WTC11 (cell line): ENCODE measurements around the gene SMIM1. TPM values are rescaled to one million over a fixed set of nuclear protein-coding genes. Genes with fewer than 3 reads are reported as not detected.

ENCODE experiments used
- ATAC-seq: fragments of 200-7000 bp; cut with Tn5 transposase; 2 replicates; pipeline ENCODE4 v1.10.0; 2021; ENCODE audit warnings: mild to moderate bottlenecking, moderate library complexity
- CTCF ChIA-PET: fragments of 300-600 bp; sonication (Branson Sonifier 250); formaldehyde crosslinking; loops from one replicate; lab custom pipeline; 2021; ENCODE audit warnings: antibody characterized with exemption; lab: Charles Lee
- POLR2A ChIA-PET: fragments of 350-600 bp; sonication (Branson Sonifier 250); formaldehyde crosslinking; loops from one replicate; lab custom pipeline; 2021; ENCODE audit warnings: antibody characterized with exemption; lab: Charles Lee
- DNase-seq: peaks from one replicate; pipeline ENCODE4 v3.0.0; 2021; ENCODE audit warnings: low spot score
- H3K27ac Mint-ChIP-seq: 2 replicates; pipeline ENCODE4 v1.8.0; 2021; ENCODE audit warnings: mixed read lengths
- H3K27me3 Mint-ChIP-seq: 2 replicates; pipeline ENCODE4 v1.8.0; 2021; ENCODE audit warnings: low read depth, mild to moderate bottlenecking, moderate library complexity, mixed read lengths
- H3K36me3 Mint-ChIP-seq: 2 replicates; pipeline ENCODE4 v1.8.0; 2021; ENCODE audit warnings: mixed read lengths
- H3K4me1 Mint-ChIP-seq: 2 replicates; pipeline ENCODE4 v1.8.0; 2022; ENCODE audit warnings: mixed read lengths
- H3K4me3 Mint-ChIP-seq: 2 replicates; pipeline ENCODE4 v1.8.0; 2021; ENCODE audit warnings: mild to moderate bottlenecking, moderate library complexity, mixed read lengths
- H3K9me3 Mint-ChIP-seq: 2 replicates; pipeline ENCODE4 v1.8.0; 2021; ENCODE audit warnings: mixed read lengths
- CBFB ChIP-seq: sonication (generic); formaldehyde crosslinking; IDR thresholded peaks from 2 replicates; pipeline ENCODE4 v1.8.1; 2022; ENCODE audit warnings: mild to moderate bottlenecking, low read depth, missing genetic modification reagents
- CDX4 ChIP-seq: fragments of 250-450 bp; sonication (Bioruptor Pico); IDR thresholded peaks from 2 replicates; pipeline ENCODE4 v1.9.0; 2021; ENCODE audit warnings: moderate library complexity, mild to moderate bottlenecking, inconsistent platforms, borderline replicate concordance
- CTCF ChIP-seq: fragments of 200-600 bp; IDR thresholded peaks from 2 replicates; pipeline ENCODE4 v1.8.0; 2022; ENCODE audit warnings: antibody characterized with exemption
- E2F5 ChIP-seq: sonication (generic); formaldehyde crosslinking; IDR thresholded peaks from 2 replicates; pipeline ENCODE4 v1.8.1; 2022; ENCODE audit warnings: mild to moderate bottlenecking, moderate library complexity, missing genetic modification reagents
- ELF4 ChIP-seq: sonication (generic); formaldehyde crosslinking; IDR thresholded peaks from 2 replicates; pipeline ENCODE4 v1.8.1; 2022; ENCODE audit warnings: low read depth, mild to moderate bottlenecking, moderate library complexity, missing genetic modification reagents
- FOXJ3 ChIP-seq: sonication (generic); formaldehyde crosslinking; IDR thresholded peaks from 2 replicates; pipeline ENCODE4 v1.9.0; 2021; ENCODE audit warnings: missing genetic modification reagents, mild to moderate bottlenecking, borderline replicate concordance
- GABPB1 ChIP-seq: sonication (generic); formaldehyde crosslinking; IDR thresholded peaks from 2 replicates; pipeline ENCODE4 v1.8.1; 2023; ENCODE audit warnings: mild to moderate bottlenecking, missing genetic modification reagents
- JAZF1 ChIP-seq: fragments of 250-450 bp; sonication (Bioruptor Pico); IDR thresholded peaks from 2 replicates; pipeline ENCODE4 v1.9.0; 2021; ENCODE audit warnings: moderate library complexity, mild to moderate bottlenecking, inconsistent platforms
- JUN ChIP-seq: sonication (generic); formaldehyde crosslinking; IDR thresholded peaks from 2 replicates; pipeline ENCODE4 v1.8.0; 2023; ENCODE audit warnings: mild to moderate bottlenecking, missing genetic modification reagents
- MXD4 ChIP-seq: fragments of 250-450 bp; sonication (Bioruptor Pico); IDR thresholded peaks from 2 replicates; pipeline ENCODE4 v1.8.0; 2021; ENCODE audit warnings: mild to moderate bottlenecking, moderate library complexity, borderline replicate concordance
- NR2C2 ChIP-seq: sonication (generic); formaldehyde crosslinking; IDR thresholded peaks from 2 replicates; pipeline ENCODE4 v1.8.0; 2022; ENCODE audit warnings: mild to moderate bottlenecking, missing genetic modification reagents
- NR3C1 ChIP-seq: sonication (generic); formaldehyde crosslinking; conservative IDR thresholded peaks from 2 replicates; pipeline ENCODE4 v1.8.1; 2023; ENCODE audit warnings: low read depth, mild to moderate bottlenecking, missing genetic modification reagents
- PRRX2 ChIP-seq: fragments of 250-450 bp; sonication (Bioruptor Pico); IDR thresholded peaks from 2 replicates; pipeline ENCODE4 v1.8.0; 2021; ENCODE audit warnings: mild to moderate bottlenecking
- SMAD3 ChIP-seq: sonication (generic); formaldehyde crosslinking; IDR thresholded peaks from 2 replicates; pipeline ENCODE4 v1.8.0; 2022; ENCODE audit warnings: missing genetic modification reagents, mild to moderate bottlenecking, borderline replicate concordance
- TCF7 ChIP-seq: sonication (generic); formaldehyde crosslinking; IDR thresholded peaks from 2 replicates; pipeline ENCODE4 v1.8.0; 2022; ENCODE audit warnings: mild to moderate bottlenecking, low read depth, missing genetic modification reagents, moderate library complexity
- ZNF232 ChIP-seq: sonication (generic); formaldehyde crosslinking; IDR thresholded peaks from 2 replicates; pipeline ENCODE4 v1.8.0; 2022; ENCODE audit warnings: mild to moderate bottlenecking, missing genetic modification reagents
- ZNF263 ChIP-seq: sonication (generic); formaldehyde crosslinking; IDR thresholded peaks from 2 replicates; pipeline ENCODE4 v1.8.1; 2022; ENCODE audit warnings: low read depth, mild to moderate bottlenecking, moderate library complexity, missing genetic modification reagents
- total RNA-seq: library from RNA; stranded (reverse); gene quantifications from 3 replicates; pipeline ENCODE4 v1.2.3, GENCODE V29; 2021
- TF ChIP-seq, protein P1 (sequence below): sonication (generic); formaldehyde crosslinking; IDR thresholded peaks from 2 replicates; pipeline ENCODE4 v1.8.1; 2023; ENCODE audit warnings: mild to moderate bottlenecking, missing genetic modification reagents
- TF ChIP-seq, protein P2 (sequence below): sonication (generic); formaldehyde crosslinking; IDR thresholded peaks from 2 replicates; pipeline ENCODE4 v1.8.1; 2023; ENCODE audit warnings: mild to moderate bottlenecking, missing genetic modification reagents
- TF ChIP-seq, protein P3 (sequence below): sonication (generic); formaldehyde crosslinking; IDR thresholded peaks from 2 replicates; pipeline ENCODE4 v1.8.0; 2022; ENCODE audit warnings: mild to moderate bottlenecking, missing genetic modification reagents
- TF ChIP-seq, protein P4 (sequence below): sonication (generic); formaldehyde crosslinking; conservative IDR thresholded peaks from 2 replicates; pipeline ENCODE4 v1.8.1; 2023; ENCODE audit warnings: mild to moderate bottlenecking, low read depth, missing genetic modification reagents, moderate library complexity
- TF ChIP-seq, protein P5 (sequence below): fragments of 250-450 bp; sonication (Bioruptor Pico); IDR thresholded peaks from 2 replicates; pipeline ENCODE4 v2.1.2; 2022; ENCODE audit warnings: mild to moderate bottlenecking, moderate library complexity

SMIM1 gene
- total RNA-seq, 1 experiment from 2014 or later: 10.2 TPM

GRCh38 chr1:3740042-3740441 lies 32.5 kb upstream of the SMIM1 start (continued):
- TF ChIP-seq CTCF: no peak
- TF ChIP-seq CDX4 (CRISPR knock-in tag): no peak
- TF ChIP-seq ZNF232 (CRISPR knock-in tag): no peak
- TF ChIP-seq, protein P1, sequence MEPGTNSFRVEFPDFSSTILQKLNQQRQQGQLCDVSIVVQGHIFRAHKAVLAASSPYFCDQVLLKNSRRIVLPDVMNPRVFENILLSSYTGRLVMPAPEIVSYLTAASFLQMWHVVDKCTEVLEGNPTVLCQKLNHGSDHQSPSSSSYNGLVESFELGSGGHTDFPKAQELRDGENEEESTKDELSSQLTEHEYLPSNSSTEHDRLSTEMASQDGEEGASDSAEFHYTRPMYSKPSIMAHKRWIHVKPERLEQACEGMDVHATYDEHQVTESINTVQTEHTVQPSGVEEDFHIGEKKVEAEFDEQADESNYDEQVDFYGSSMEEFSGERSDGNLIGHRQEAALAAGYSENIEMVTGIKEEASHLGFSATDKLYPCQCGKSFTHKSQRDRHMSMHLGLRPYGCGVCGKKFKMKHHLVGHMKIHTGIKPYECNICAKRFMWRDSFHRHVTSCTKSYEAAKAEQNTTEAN (CRISPR knock-in tag): no peak
- TF ChIP-seq TCF7: no peak
- no peak for TF ChIP-seq SMAD3 (CRISPR knock-in tag)

DNA sequence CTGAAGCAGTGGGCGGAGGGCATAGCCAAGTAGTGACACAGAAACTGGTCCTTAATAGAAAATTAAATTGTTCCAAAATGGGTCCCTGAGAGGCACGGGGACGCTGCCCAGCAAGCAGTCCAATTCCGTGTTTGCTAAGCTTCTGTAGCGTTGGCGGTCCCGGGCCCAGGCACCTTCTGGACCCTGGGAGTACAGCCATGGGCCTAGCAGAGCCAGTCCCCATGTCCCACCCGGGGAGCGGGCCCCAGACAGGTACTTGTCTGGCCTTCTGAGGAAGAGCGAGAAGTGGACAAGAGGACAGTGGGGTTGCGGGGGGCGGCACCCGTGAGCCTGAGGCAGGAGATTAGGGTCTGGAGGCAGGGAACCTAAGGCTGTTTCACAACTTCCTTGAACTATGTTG lies 31.8 kb upstream of the SMIM1 start:
- TF ChIP-seq, protein P2, sequence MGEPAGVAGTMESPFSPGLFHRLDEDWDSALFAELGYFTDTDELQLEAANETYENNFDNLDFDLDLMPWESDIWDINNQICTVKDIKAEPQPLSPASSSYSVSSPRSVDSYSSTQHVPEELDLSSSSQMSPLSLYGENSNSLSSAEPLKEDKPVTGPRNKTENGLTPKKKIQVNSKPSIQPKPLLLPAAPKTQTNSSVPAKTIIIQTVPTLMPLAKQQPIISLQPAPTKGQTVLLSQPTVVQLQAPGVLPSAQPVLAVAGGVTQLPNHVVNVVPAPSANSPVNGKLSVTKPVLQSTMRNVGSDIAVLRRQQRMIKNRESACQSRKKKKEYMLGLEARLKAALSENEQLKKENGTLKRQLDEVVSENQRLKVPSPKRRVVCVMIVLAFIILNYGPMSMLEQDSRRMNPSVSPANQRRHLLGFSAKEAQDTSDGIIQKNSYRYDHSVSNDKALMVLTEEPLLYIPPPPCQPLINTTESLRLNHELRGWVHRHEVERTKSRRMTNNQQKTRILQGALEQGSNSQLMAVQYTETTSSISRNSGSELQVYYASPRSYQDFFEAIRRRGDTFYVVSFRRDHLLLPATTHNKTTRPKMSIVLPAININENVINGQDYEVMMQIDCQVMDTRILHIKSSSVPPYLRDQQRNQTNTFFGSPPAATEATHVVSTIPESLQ: no peak
- no peak for TF ChIP-seq CBFB (CRISPR knock-in tag)
- TF ChIP-seq ELF4 (CRISPR knock-in tag): no peak
- TF ChIP-seq ZNF263 (CRISPR knock-in tag): no peak
- no peak for TF ChIP-seq GABPB1 (CRISPR knock-in tag)
- TF ChIP-seq NR3C1 (CRISPR knock-in tag): no peak
- no peak for TF ChIP-seq FOXJ3 (CRISPR knock-in tag)
- TF ChIP-seq CDX4 (CRISPR knock-in tag): no peak
- TF ChIP-seq, protein P3, sequence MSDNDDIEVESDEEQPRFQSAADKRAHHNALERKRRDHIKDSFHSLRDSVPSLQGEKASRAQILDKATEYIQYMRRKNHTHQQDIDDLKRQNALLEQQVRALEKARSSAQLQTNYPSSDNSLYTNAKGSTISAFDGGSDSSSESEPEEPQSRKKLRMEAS (CRISPR knock-in tag): no peak
- no peak for TF ChIP-seq JUN (CRISPR knock-in tag)
- TF ChIP-seq NR2C2 (CRISPR knock-in tag): no peak
- no peak for TF ChIP-seq TCF7
- TF ChIP-seq, protein P4, sequence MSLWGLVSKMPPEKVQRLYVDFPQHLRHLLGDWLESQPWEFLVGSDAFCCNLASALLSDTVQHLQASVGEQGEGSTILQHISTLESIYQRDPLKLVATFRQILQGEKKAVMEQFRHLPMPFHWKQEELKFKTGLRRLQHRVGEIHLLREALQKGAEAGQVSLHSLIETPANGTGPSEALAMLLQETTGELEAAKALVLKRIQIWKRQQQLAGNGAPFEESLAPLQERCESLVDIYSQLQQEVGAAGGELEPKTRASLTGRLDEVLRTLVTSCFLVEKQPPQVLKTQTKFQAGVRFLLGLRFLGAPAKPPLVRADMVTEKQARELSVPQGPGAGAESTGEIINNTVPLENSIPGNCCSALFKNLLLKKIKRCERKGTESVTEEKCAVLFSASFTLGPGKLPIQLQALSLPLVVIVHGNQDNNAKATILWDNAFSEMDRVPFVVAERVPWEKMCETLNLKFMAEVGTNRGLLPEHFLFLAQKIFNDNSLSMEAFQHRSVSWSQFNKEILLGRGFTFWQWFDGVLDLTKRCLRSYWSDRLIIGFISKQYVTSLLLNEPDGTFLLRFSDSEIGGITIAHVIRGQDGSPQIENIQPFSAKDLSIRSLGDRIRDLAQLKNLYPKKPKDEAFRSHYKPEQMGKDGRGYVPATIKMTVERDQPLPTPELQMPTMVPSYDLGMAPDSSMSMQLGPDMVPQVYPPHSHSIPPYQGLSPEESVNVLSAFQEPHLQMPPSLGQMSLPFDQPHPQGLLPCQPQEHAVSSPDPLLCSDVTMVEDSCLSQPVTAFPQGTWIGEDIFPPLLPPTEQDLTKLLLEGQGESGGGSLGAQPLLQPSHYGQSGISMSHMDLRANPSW (CRISPR knock-in tag): no peak
- TF ChIP-seq, protein P5, sequence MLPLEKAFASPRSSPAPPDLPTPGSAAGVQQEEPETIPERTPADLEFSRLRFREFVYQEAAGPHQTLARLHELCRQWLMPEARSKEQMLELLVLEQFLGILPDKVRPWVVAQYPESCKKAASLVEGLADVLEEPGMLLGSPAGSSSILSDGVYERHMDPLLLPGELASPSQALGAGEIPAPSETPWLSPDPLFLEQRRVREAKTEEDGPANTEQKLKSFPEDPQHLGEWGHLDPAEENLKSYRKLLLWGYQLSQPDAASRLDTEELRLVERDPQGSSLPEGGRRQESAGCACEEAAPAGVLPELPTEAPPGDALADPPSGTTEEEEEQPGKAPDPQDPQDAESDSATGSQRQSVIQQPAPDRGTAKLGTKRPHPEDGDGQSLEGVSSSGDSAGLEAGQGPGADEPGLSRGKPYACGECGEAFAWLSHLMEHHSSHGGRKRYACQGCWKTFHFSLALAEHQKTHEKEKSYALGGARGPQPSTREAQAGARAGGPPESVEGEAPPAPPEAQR (CRISPR knock-in tag): no peak
- TF ChIP-seq MXD4 (CRISPR knock-in tag): no peak
- no peak for TF ChIP-seq E2F5 (CRISPR knock-in tag)
- no peak for TF ChIP-seq JAZF1 (CRISPR knock-in tag)
- no peak for TF ChIP-seq PRRX2 (CRISPR knock-in tag)
- no peaks in the 10 kb centered on the region for H3K27me3 Mint-ChIP-seq
- H3K36me3 Mint-ChIP-seq: peaks cover 45% of the 10 kb centered on the region
- no peak overlapping the region for H3K27ac Mint-ChIP-seq
- CTCF ChIA-PET: no interaction called here
- H3K4me1 Mint-ChIP-seq: peaks cover 22% of the 10 kb centered on the region
- no peak for ATAC-seq
- POLR2A ChIA-PET: no interaction called here
- no peaks in the 10 kb centered on the region for H3K9me3 Mint-ChIP-seq
- DNase-seq: no peak
- H3K4me3 Mint-ChIP-seq: no peak overlapping the region
